Glutamatergic neuron (in vitro differentiated cells): ENCODE data around the gene PRDM16. TPM values are rescaled to one million over a fixed set of nuclear protein-coding genes. Genes with fewer than 3 reads are reported as not detected.

Source experiments
- DNase-seq: peaks from one replicate; pipeline ENCODE4 v3.0.0; 2022
- H3K27ac Mint-ChIP-seq: one replicate; pipeline ENCODE4 v1.8.0; 2020; ENCODE audit warnings: mild to moderate bottlenecking, mixed read lengths, inconsistent platforms; ENCODE audit not compliant: unreplicated experiment
- H3K27me3 Mint-ChIP-seq: one replicate; pipeline ENCODE4 v1.8.0; 2020; ENCODE audit warnings: mild to moderate bottlenecking, moderate library complexity, mixed read lengths, inconsistent platforms; ENCODE audit not compliant: unreplicated experiment
- H3K36me3 Mint-ChIP-seq: one replicate; pipeline ENCODE4 v1.8.0; 2020; ENCODE audit warnings: mild to moderate bottlenecking, mixed read lengths, inconsistent platforms; ENCODE audit not compliant: unreplicated experiment
- H3K4me1 Mint-ChIP-seq: one replicate; pipeline ENCODE4 v1.8.0; 2020; ENCODE audit warnings: mild to moderate bottlenecking, low read depth, mixed read lengths, inconsistent platforms; ENCODE audit not compliant: unreplicated experiment
- H3K4me3 Mint-ChIP-seq: one replicate; pipeline ENCODE4 v1.8.0; 2020; ENCODE audit warnings: mild to moderate bottlenecking, mixed read lengths, inconsistent platforms; ENCODE audit not compliant: unreplicated experiment
- H3K9me3 Mint-ChIP-seq: one replicate; pipeline ENCODE4 v1.8.0; 2020; ENCODE audit warnings: mild to moderate bottlenecking, moderate library complexity, mixed read lengths, inconsistent platforms; ENCODE audit not compliant: unreplicated experiment
- CTCF ChIP-seq: fragments of 200-600 bp; sonication (generic); IDR thresholded peaks from one replicate; pipeline ENCODE4 v1.5.0; 2021; ENCODE audit not compliant: partially characterized antibody, unreplicated experiment
- total RNA-seq: library from RNA; stranded (reverse); fragmentation: NEBNext Ultra II Directional; extraction: Animal tissue kit (Norgen Biotek cat#: 25700); gene quantifications from one replicate; pipeline ENCODE4 v1.2.1, GENCODE V29; 2021; ENCODE audit not compliant: unreplicated experiment

PRDM16 gene
- total RNA-seq, 1 donor from 2014 or later, result 0.07 TPM

GRCh38 chr1:3067301-3067670 is 1.7 kb upstream of the PRDM16 start:
- DNase-seq, result peak; percentile 10
- peaks cover 3% of the 10 kb centered on the region for H3K9me3 Mint-ChIP-seq
- peaks cover 7% of the 10 kb centered on the region for H3K27me3 Mint-ChIP-seq
- H3K27ac Mint-ChIP-seq, result no peak overlapping the region
- no peaks in the 10 kb centered on the region for H3K36me3 Mint-ChIP-seq
- no peak for TF ChIP-seq CTCF
- H3K4me3 Mint-ChIP-seq, result no peak overlapping the region
- H3K4me1 Mint-ChIP-seq, result no peaks in the 10 kb centered on the region

- peaks cover 3% of the 10 kb centered on the region for H3K9me3 Mint-ChIP-seq
- no peak for TF ChIP-seq CTCF
- H3K36me3 Mint-ChIP-seq, result no peaks in the 10 kb centered on the region
- peak; percentile 22 for DNase-seq
- peaks cover 8% of the 10 kb centered on the region for H3K27me3 Mint-ChIP-seq
- H3K4me1 Mint-ChIP-seq, result no peaks in the 10 kb centered on the region
- no peak overlapping the region for H3K27ac Mint-ChIP-seq
- H3K4me3 Mint-ChIP-seq, result no peak overlapping the region
Measured at GRCh38 chr1:3067671-3068563, 1.1 kb upstream of the PRDM16 start.

GRCh38 chr1:3069491-3070308 is 697 bp downstream of the PRDM16 start:
- H3K36me3 Mint-ChIP-seq, result no peaks in the 10 kb centered on the region
- H3K27me3 Mint-ChIP-seq, result peaks cover 12% of the 10 kb centered on the region
- no peaks in the 10 kb centered on the region for H3K4me1 Mint-ChIP-seq
- no peak overlapping the region for H3K27ac Mint-ChIP-seq
- DNase-seq, result peak; percentile 40
- no peak overlapping the region for H3K4me3 Mint-ChIP-seq
- peaks cover 1% of the 10 kb centered on the region for H3K9me3 Mint-ChIP-seq
- TF ChIP-seq CTCF, result no peak

- peaks cover 10% of the 10 kb centered on the region for H3K27me3 Mint-ChIP-seq
- no peak overlapping the region for H3K27ac Mint-ChIP-seq
- DNase-seq, result no peak
Measured at GRCh38 chr1:3070309-3070643, 1.3 kb downstream of the PRDM16 start.

More at GRCh38 chr1:3070309-3070643, 1.3 kb downstream of the PRDM16 start:
- no peak for TF ChIP-seq CTCF
- H3K36me3 Mint-ChIP-seq, result no peaks in the 10 kb centered on the region
- peaks cover 1% of the 10 kb centered on the region for H3K9me3 Mint-ChIP-seq
- H3K4me1 Mint-ChIP-seq, result no peaks in the 10 kb centered on the region
- no peak overlapping the region for H3K4me3 Mint-ChIP-seq
